Measurements from ENCODE around the gene ARHGAP26.

The ARHGAP26 gene

DNA sequence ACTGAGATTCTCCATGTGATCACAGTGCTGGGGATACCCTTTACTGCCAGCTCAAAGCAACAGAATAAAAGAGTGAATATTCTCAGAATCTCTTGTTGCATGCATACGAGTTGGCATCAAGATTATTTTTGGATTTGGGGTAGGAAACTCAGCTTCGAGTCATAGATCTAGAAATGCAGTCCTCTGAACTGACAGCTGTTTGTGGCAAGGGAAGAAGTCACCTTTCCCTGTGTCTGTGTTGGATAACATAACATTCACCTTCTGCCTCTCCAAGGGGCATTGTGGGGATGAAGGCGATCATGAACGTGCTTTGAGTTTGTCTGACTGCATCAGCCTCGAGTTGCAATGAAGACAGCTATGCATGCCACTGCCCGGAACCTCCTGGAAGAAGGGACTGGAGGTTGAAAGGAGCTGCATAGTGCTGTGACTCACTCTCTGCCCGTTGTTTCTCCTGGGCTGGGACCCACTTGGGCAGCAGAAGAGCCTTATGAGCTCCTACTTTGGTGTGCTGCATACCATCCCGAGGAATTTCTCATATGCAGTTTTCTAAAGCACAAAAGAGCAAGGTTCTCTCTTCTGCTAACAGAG, 231.7 kb downstream of the ARHGAP26 start:
- DNase-seq, result no peak

DNA sequence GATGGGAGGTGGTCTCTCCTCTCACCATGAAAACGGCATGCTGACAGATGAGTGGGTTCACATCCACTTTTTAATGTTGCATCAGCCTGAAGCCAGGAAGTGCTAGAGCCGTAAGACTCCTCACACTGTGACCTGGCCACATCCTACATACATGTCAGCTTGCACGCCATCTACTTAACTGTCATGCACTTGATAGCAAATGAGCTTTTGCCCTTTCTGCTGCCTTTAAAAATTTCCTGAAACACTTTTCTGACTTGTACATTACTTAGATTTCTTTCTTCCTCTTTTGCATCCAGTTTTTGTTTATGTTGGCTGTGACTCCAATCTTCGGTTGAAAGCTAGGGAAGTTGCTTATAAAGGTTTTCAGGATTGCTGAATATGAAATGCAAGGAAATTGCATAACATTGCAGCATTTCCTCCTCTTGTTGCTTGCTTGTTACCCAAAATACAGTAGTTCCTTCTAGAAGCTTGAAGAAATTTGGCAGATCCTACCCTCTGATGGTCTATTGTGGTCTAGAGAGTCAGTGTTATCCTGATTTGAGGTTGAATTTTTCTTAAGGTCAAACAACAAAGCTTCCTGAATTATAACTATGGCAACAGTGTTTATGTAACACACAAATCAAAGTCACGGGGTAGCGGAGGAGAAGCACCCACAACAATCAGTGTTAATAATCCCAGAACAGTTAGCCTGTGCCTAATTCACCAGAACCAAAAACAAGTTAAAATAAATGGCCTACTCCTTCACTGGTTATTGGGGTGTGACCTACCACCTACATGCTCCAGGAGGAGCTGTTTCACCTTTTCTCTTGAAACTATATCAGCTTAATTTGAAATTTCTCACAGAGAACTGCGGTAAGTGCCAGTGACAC, 232.5 kb downstream of the ARHGAP26 start:
- no peak for DNase-seq

DNA sequence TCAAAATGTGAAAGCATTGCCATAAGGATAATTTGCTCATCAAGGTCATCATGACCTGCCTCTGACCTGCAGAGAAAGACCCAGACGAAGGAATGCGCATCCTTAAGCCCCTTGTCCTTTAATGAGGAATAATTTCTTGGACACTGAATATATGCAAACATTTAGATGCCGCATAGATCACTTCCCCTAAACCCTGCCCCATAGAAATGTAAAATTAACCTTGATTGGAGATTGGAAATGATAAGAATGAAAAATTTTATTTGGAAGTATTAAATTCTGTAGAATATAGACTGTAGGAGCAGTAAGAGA, 233.1 kb downstream of the ARHGAP26 start:
- no peak for DNase-seq

DNA sequence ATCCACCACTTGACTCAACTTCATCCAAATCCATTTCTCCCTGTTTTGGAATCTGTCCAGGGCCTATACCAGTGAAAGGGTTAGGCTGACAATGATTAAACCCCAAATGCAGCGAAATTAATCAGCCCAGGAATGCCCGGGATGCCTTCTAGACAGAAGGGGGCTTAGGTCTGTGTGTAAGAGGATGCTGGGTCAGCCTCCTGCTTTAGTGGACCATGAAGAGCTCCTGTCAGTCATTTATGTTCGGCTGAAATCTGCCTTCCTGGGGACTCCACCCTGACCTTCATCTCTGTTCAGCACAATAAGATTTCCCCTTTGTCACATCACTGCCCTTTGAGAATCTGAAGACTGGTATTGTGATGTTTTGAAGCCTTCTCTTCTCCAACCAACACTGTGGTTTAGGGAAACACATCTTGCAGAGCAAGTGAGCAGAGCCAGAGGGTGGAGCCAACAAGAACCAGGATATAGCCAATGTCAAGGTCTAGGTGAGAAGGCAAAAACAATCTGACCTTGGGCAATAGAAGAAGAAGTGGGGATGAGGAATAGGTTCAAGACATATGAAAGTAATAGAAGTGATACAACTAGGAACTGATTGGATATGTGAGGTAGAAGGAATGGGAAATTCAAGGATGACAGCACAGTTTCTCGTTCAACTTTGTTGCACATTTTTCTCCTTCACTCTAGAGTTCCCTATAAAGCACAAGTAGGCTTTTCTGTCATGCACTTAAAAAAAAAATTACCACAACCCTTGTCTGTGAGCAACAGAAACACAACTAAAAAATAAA, 234.4 kb downstream of the ARHGAP26 start:
- no peak for DNase-seq

DNA sequence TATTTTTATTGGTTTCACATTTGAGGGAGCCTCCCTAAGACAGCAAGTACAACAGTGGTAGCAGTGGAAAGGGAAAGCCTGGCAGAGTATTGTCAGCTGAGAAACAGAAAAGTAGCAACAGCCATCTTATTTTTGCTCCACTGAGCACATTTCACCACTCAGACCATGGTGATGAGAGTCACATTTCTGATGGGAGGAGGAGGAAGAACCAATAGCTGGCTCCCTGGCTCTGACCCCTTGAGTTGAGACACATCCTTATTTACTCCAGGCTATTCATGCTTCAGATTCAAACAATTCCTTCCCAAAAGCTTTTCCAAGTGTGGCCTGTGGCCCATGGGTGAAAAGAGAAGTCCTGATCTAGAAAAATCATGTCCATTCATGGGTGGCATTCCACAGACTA, 236.3 kb downstream of the ARHGAP26 start:
- no peak for DNase-seq

DNA sequence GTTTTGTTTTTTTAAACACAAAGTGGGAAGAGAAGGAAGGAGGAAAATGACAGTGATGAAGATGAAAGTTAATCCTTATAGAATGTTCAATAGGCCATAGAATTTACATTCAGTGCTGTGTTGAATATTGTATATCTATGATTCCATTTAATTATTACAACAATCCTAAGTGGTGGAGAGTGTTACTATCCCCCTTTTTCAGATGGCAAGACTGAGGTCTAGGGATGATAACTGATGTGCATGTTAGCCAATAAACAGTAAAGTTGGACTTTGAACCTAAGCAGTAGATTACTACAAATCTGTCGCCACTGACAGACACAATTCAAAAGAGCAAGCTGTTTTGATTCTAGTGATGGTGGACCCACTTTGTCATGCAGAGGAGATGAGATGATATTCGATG, 237.9 kb downstream of the ARHGAP26 start:
- no peak for DNase-seq

DNA sequence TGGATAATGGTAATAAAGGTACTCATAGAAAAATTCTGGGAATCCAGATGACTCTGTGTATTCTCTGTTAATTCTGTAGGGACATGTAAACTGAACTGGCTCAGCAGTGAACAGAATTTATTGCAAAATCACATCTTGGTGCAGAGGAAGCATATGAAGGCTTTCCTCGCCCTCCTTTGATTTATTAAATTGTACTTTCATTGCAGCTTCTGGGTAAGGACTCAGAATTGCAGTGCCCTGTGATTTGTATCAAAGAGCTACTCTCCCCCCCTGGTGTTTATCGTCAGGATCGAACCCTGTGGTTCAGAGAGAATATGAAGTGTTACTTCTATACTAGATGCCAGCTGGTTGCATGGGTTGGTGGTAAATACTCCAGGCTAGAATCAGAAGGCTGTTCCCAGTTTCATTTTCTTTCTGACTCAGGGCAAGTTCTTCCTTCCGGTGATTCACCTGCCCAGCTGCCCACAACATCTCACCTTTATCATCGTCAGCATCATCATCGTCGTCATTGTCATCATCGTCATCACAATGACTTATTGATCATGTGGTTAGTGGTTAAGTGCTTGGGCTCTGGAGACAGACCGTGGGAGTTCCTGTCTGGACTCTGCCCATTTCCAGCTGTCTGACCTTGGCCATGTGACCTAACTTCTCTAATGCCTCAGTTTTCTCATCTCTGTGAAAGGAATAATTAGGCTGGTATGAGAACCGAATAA, 238.8 kb downstream of the ARHGAP26 start:
- no peak for DNase-seq

DNA sequence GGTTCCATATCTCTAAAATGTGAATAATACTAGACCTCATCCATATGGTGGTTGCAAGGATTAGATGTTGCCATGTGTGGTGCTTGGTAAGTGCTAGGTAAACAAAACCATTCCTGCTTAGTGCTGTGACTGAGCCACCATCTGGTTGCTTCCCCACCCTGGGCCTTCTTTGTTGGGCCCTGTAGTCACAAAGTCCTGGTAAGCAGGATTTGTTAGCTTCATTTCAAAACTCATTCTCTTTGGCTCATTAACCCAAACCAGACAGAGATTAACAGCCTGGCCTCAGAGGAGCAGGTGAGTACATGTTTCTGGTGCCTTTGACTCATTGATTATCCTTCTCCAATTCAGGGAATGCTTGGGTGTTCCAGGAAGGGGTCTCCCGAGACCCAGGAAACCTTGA, 240.2 kb downstream of the ARHGAP26 start:
- DNase-seq, result no peak

DNA sequence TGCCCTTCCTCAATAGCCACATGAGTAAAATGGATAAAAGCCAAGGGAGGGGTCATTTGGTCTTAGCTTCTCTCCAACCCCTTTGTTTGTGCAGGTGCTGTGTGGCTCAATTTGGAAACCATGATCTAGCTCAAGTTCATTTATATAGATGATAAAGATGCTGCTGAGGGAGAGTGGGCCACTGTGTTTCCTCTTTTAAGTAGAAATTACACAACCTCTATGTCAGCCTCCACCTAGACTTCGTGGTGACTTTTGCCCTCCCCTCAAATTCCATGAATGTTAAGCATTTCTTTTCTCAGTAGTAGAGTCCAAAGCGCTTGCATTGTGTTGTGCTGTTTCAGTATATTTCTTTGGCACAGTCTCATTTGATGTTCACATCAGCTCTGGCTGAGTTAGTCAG, 241.4 kb downstream of the ARHGAP26 start:
- DNase-seq, result no peak

DNA sequence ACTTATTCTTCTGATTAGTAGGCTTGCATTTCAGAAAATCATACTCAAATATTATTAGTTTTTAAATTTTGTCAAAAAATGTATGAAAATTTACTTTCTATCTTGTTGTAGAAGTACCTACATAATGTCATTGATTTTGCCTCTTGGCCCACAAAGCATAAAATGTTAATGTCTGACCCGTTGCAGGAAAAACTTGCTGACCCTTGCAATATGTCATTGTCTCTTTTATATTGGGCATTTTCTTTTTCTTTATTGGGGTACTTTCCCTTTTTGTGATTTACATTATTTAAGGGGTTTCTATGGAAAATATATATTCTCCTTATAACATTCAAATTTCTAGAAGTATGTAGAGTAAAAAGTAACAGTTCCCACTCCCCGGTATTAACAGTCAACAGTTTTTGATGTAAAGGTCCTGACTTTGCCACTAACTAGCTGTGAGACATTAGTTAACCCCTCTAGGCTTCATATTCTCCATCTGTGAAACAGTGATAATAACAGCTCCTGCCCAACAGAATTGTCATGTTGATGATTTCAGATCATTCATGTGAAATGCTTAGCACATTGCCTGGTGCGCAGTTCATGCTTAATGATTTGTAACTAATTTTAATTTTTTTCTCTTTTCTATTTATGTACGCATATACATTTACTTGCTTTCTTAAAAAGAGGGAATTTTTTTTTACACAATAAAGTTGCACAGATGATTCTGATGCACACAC, 243.2 kb downstream of the ARHGAP26 start:
- no peak for DNase-seq

DNA sequence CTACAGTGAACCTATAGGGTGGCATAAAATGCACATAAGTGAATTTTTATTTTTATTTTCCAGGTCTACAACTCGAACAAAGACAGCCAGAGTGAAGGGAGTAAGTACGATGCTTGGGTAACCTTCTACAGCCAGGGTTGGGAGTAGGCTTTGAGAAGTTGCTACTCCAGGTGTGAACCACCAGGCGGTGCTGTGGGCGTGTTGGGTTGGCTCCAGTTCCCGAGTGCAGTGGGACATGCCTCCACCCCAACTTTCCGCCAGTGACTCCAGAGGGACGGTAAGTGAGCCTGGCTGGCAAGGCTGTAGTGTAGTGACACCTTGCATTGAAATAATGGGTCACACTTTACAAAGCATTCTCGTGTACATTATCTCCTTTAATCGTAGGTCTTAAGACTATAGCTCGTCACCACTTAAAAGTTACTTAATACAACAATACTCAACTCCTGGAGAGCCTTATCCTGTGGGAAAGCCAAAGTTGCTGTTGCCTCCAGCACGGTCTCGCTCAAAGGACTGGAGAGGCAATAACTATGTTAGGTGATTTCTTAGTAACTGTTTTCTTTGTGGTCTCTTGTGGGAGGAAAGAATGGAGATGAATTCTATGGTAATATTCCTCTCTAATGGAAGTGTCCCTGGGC, 244.0 kb downstream of the ARHGAP26 start:
- DNase-seq, result no peak

DNA sequence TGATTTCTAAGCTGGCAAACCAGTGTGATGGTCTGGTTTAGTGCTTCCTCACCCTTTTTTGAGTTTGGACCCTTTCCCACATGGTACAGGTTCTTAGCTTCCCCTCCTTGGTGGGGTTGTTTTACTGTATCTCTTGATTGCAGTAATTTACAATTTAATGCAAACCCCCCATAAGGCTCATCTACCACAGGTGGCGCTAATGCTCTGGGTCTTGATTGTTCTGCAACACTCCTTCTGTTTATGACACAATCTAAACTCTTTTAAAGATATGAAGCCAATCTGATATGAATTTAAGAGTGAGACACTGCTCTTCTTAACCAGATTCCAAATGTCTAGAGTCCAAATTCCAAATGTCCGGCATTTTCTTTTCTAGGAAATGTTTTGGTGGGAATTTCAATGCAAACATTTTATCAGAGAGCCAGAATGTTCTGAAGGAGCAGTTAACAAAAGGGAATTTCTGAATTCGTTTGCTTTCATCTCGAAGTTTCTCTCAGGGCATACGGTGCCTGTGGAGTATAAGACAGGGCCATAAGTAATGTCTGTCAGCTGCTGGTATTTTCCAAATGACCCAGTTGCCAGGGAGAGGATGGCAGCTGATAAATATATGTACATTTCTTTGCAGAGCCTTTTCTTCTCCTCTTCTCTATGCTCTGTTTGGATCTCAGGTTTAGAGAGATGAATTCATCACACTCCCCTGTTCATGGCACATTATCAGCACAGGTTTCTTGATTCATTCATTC, 246.8 kb downstream of the ARHGAP26 start:
- DNase-seq, result no peak

DNA sequence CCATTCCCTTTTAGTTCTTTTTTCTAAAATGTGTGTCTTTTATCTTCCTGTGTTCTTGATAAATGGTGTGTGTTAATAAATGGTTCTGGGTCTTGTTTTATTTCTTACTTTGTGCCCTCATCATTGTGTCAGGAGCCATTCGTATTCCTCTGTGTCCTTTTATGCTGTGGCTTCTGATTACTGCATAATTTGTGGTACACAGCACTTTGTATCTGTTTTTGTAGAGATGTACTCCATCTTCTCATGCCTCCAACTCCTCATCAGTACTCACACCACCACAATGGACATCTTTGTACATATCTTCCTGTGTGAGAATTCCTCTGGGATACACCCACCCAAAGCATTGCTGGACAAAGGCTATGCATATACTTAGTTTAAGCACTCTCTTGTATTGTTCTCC, 247.4 kb downstream of the ARHGAP26 start:
- DNase-seq, result no peak

DNA sequence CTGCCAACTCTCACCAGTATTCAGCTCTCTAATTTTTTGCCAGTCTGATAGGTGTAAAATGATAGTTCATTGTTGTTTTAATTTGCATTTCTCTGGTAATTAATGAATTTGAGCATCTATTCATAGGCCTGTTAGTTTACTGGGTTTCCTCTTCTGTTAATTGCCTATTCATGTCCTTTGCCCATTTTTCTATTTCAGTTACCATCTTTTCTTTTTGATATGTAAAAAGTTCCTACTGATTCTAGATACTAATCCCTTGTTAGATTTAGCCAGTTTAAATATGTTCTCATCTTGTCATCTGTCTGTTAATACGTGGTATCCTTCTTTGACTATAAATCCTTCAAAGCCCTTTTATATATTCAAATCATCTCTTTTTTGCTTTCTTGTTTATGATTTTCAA, 247.8 kb downstream of the ARHGAP26 start:
- DNase-seq, result no peak

DNA sequence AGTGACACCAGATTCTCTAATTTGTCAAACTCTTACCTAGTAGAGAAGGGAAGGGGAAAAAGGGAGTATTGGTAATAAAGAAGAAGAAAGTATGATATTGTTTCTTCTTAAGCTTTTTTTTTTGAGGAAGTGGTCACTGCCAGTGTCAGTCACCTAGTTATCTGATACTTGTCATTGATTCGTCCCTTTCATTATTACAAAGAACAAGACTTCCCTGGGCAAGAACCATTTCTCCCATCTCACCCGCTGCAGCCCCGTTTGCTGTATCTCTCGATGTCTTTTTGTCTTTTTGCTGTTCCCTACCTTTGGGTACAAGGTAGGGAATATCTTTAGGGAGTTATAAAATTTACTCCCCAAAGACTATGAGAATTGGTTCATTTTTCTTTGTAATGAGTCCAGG, 249.0 kb downstream of the ARHGAP26 start:
- DNase-seq, result no peak

DNA sequence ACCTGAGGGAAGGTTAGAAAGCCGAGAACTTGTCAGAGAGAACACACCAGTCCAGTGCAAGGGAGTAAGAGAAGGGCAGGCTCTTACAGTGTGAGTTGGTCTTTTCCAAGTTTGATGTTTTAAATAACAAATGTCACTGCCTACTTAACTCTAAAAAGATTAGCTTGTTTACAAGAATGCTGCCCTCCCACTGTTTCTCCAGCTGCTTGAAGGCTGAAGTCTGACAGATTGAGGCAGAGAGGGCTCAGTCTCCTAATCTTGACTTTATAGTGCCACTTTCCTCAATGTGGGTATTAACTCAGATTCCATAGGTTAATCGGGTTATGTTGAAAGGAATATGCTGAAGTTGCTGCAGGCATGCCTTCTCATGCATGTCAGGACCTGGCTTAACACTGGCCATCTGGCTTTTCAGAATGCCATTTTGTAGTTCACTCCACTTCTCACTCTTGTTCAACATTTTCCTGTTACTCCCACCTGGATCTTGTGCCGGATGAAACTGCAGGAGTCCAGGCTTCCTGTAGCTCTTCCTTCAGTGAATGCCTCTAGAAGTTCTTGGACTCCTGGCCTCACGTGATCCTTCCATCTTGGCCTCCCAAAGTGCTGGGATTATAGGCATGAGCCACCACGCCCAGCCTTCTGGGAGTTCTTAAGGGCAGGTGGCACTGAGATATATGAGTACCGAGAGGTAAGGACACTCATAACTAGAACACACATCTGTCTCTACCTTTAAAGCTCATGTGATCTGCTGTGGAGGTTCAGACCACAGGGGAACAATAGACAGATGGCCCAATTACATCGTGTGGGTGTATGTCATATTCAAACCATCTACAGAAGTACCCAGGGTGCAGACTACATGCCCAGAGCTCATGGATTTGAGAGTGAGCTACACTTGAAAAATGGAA, 249.7 kb downstream of the ARHGAP26 start:
- no peak for DNase-seq

DNA sequence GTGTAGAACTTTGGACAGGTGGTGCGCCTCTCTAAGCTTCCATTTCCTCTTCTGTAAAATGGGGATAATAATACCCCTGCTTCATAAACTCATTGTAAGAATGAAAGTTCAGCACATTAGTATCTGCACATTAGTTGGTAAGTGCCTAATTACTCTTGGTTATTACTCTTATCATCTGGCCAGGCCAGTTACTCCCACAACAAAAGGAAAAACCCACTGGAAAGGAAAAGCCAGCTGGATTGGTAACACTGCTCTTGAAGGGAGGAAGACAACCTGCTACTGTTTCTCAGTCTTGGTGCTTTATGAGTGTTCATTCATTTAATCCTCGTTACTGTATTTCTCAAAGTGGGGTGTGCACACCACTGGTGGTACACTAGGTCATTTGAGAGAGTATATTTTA, 251.4 kb downstream of the ARHGAP26 start:
- DNase-seq, result no peak

DNA sequence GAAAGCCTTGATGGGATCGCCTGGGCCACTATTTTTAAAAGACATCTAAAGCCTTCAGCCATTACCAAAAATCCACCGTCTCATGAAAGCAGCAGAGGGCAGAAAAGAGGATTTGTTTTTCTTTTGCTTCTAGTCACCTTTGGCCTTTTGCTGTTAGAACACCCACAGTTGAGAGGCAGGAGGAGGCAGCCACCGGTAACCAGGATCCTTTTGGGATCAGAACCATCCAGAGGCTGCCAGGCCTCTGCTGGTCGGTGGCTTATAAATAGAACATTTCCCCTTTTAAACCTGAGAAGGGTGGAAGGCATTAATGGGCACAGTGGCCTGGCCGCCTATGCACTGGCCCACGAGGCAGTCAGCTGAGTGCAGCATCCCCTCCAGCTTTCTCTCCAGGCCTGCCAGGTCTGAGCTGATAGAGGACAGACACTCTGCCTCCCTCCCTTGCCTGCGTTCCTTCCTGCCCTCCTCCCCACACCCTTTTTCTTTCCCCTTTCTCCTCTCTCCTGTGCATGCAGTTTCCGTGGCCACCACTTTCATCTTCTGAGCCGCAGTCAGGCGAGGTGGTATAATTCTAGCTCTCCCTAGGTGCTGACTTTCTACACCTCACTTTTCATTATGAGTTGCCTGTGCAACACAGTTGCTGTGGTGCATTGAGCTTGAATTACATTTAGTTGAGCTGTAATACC, 253.4 kb downstream of the ARHGAP26 start:
- DNase-seq, result no peak

DNA sequence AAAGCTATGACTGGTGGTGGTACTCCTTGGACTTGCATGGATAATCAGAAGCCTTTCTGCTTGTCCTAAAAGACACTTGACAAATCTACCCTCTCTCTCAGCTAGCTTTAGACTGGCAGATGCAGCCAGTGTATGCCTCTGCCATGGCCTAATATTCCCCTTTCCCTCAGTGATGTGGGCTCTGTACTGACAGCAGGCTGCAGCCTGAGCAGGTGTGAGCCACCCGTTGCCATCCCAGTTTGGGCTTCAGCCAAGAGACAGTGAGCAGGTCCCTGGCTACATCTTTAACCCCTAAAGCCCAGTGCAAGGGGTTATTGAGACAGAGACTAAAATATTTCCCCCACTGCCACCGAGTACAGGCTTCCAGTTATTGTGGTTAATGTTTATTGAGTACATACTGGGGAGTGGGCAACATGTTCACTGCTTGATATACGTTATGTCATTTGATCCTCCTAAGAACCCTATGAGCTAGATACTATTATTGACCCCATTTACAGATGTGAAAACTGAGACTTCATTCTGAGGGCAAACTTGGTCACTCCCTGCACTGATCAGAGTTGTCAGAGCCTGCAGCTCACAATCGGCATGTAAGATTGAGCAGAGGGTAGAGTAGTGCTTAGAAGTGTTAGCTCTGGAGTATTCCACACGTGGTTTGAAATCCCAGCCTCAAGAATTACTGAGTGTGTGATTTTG, 254.2 kb downstream of the ARHGAP26 start:
- no peak for DNase-seq

Data from NCI-H1436 treated with DMSO at 0.1 percent for 48 hours (cell line).